Activated CD8-positive, alpha-beta T cell treated with anti-CD3 and anti-CD28 coated beads for 36 hours (primary cell): Measurements from ENCODE around the gene ATL3. TPM values are rescaled to one million over a fixed set of nuclear protein-coding genes. Genes with fewer than 3 reads are reported as not detected.
"Not testable (repeated sequence)": the region's sequence is repeated elsewhere in the genome, so short reads cannot be mapped to it uniquely, and the experiment has no call there.

Experiments
- ATAC-seq: fragments of 200-7000 bp; cut with Tn5 transposase; one replicate; pipeline ENCODE4 v1.10.0; 2021; ENCODE audit warnings: mild to moderate bottlenecking, moderate library complexity
- CTCF ChIA-PET: fragments of 350-600 bp; sonication (Branson Sonifier 250); formaldehyde crosslinking; loops from one replicate; lab custom pipeline; 2021; ENCODE audit warnings: antibody characterized with exemption; lab: Charles Lee
- POLR2A ChIA-PET: fragments of 350-600 bp; sonication (Branson Sonifier 250); formaldehyde crosslinking; loops from one replicate; lab custom pipeline; 2021; ENCODE audit warnings: antibody characterized with exemption; lab: Charles Lee
- DNase-seq: peaks from one replicate; pipeline ENCODE4 v3.0.0-alpha.2; 2020
- H3K27ac Mint-ChIP-seq: one replicate; pipeline ENCODE4 v1.8.0; 2021; ENCODE audit warnings: mild to moderate bottlenecking, mixed read lengths
- H3K27me3 Mint-ChIP-seq: one replicate; pipeline ENCODE4 v1.8.0; 2021; ENCODE audit warnings: mixed read lengths
- H3K36me3 Mint-ChIP-seq: one replicate; pipeline ENCODE4 v1.8.0; 2021; ENCODE audit warnings: low read depth, mixed read lengths
- H3K4me1 Mint-ChIP-seq: one replicate; pipeline ENCODE4 v1.8.0; 2021; ENCODE audit warnings: low read depth, mixed read lengths
- H3K4me3 Mint-ChIP-seq: one replicate; pipeline ENCODE4 v1.8.0; 2021; ENCODE audit warnings: mild to moderate bottlenecking, moderate library complexity, mixed read lengths
- H3K9me3 Mint-ChIP-seq: one replicate; pipeline ENCODE4 v1.8.0; 2021; ENCODE audit warnings: mixed read lengths
- intact Hi-C: fragments of 100-400 bp; cut with micrococcal nuclease; formaldehyde crosslinking; loops from one replicate; pipeline ENCODE4 v1.10.0; 2022
- total RNA-seq, 2 experiments: library from RNA; stranded (reverse); gene quantifications; one replicate each; pipeline ENCODE4 v1.2.3, GENCODE V29; 2021
- TF ChIP-seq, protein P1 (sequence below): fragments of 200-600 bp; IDR thresholded peaks from one replicate; pipeline ENCODE4 v1.8.0; 2022; ENCODE audit warnings: antibody characterized with exemption, mild to moderate bottlenecking

The ATL3 gene
- total RNA-seq, 2 experiments from 2014 or later, result 24.1 to 24.4 TPM

DNA sequence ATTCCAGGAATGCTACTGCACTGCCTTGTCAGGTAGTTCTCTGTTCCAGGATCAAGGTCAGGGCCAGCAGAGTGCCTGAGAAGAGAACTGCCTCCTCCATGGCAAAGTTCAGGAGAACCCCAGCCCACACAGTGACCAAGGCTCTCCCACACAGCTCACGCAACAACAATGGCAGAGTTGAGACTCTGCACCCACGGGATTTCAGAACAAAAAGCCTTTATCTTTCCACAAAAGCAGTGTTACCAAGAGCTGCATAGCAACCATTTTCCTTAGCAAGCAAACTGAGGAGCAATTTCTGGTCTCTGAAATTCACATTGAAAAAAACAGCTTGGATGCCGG, 68.0 kb downstream of the ATL3 start:
- ChIA-PET POLR2A (no interaction called here), CTCF (no interaction called here)
- Mint-ChIP-seq H3K4me1 (peaks cover 6% of the 10 kb centered on the region), H3K27me3 (no peaks in the 10 kb centered on the region), H3K4me3 (no peak overlapping the region), H3K36me3 (no peaks in the 10 kb centered on the region), H3K9me3 (no peaks in the 10 kb centered on the region), H3K27ac (no peak overlapping the region)
- DNase-seq (no peak), ATAC-seq (no peak)
- TF ChIP-seq, protein P1, sequence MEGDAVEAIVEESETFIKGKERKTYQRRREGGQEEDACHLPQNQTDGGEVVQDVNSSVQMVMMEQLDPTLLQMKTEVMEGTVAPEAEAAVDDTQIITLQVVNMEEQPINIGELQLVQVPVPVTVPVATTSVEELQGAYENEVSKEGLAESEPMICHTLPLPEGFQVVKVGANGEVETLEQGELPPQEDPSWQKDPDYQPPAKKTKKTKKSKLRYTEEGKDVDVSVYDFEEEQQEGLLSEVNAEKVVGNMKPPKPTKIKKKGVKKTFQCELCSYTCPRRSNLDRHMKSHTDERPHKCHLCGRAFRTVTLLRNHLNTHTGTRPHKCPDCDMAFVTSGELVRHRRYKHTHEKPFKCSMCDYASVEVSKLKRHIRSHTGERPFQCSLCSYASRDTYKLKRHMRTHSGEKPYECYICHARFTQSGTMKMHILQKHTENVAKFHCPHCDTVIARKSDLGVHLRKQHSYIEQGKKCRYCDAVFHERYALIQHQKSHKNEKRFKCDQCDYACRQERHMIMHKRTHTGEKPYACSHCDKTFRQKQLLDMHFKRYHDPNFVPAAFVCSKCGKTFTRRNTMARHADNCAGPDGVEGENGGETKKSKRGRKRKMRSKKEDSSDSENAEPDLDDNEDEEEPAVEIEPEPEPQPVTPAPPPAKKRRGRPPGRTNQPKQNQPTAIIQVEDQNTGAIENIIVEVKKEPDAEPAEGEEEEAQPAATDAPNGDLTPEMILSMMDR, result no peak
- intact Hi-C loops, result no loop called here

GRCh38 chr11:63602290-63603179, 68.6 kb downstream of the ATL3 start:
- H3K4me3 Mint-ChIP-seq, DNase-seq, H3K36me3 Mint-ChIP-seq, POLR2A ChIA-PET, H3K27me3 Mint-ChIP-seq, intact Hi-C loops, CTCF ChIA-PET, H3K9me3 Mint-ChIP-seq, H3K27ac Mint-ChIP-seq, ATAC-seq, H3K4me1 Mint-ChIP-seq: not testable (repeated sequence)

DNA sequence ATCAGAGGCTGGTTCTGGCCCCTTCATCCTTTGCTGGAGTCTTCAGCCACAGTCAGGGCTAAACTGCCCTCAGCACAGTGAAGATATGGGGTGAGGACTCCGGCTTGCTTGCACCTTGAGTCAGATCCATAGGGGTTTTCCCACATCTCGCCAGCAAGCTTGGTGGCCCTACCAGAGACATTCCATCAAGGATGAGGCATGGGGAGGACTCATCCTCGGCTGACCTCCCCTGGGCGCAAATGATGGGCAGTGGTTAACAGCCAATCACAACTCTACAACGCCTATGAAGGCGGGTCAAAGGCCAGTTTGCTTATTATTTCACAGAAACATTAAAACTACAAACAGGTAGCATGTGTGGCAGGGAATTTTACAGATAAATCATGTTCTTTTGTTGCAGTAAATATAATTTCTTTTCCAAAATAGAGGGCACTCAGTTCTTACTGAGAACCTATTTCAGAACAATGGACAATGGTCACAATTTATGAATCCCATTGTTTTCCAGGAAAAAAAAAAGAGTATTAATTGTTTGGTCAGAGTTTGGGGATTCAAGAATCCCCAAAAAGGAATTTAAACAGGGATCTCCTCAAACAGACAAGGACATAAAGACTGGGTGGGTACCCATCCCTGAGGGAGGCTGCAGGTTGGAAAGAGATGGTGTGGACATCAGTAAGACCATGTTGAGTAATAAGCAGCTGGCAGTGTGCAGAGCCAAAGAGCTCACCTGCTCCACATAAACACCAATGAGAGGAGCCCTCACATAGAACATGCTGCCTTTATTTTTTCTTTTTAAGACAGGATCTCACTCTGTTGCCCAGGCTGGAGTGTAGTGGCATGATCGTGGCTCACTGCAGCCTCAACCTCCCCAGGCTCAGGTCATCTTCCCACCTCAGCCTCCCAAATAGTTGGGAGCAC, 71.7 kb downstream of the ATL3 start:
- Mint-ChIP-seq H3K4me3 (no peak overlapping the region), H3K27me3 (no peaks in the 10 kb centered on the region), H3K9me3 (no peaks in the 10 kb centered on the region), H3K4me1 (peaks cover 5% of the 10 kb centered on the region), H3K36me3 (no peaks in the 10 kb centered on the region), H3K27ac (no peak overlapping the region)
- TF ChIP-seq, protein P1, result no peak
- ATAC-seq (no peak), DNase-seq (no peak)
- POLR2A ChIA-PET, result no interaction called here
- CTCF ChIA-PET, result no interaction called here
- intact Hi-C loops, result no loop called here

DNA sequence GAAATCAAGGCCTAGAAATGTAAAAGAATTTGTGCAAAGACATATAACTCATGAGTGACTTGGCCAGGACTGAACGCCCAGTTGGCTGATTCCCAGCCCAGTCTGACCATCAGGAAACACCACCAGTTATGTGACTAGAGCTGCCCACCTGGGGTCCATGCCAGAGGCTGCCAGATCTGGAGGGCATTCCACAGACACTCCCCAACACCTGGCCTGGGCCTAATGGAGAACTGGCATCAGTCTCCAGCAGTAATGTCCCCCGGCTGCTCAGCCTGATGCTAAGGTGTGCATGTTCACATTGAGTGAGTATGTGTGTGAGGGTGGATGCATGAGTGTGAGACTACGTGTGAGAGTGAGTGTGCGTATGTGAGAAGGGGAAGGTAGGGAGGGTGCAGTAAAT, 72.6 kb downstream of the ATL3 start:
- Mint-ChIP-seq H3K27me3 (no peaks in the 10 kb centered on the region), H3K36me3 (no peaks in the 10 kb centered on the region), H3K9me3 (no peaks in the 10 kb centered on the region), H3K4me1 (peaks cover 5% of the 10 kb centered on the region), H3K4me3 (no peak overlapping the region), H3K27ac (no peak overlapping the region)
- ChIA-PET CTCF (no interaction called here), POLR2A (no interaction called here)
- DNase-seq (no peak), ATAC-seq (no peak)
- TF ChIP-seq, protein P1, result no peak
- intact Hi-C loops, result no loop called here

GRCh38 chr11:63595296-63595695, 75.9 kb downstream of the ATL3 start:
- no peak overlapping the region for H3K4me3 Mint-ChIP-seq
- ATAC-seq (no peak), DNase-seq (no peak)
- no peaks in the 10 kb centered on the region for H3K4me1 Mint-ChIP-seq
- ChIA-PET CTCF (interaction anchor here (1.4 kb wide), 1 partner anchor 44 kb away, joined by 4 read pairs; no protein-coding TSS in a partner anchor), POLR2A (interaction anchor here (0.9 kb wide), 1 partner anchor 17 kb away, joined by 3 read pairs; no protein-coding TSS in a partner anchor)
- no peak overlapping the region for H3K27ac Mint-ChIP-seq
- TF ChIP-seq, protein P1, result no peak
- H3K36me3 Mint-ChIP-seq, result no peaks in the 10 kb centered on the region
- no peaks in the 10 kb centered on the region for H3K27me3 Mint-ChIP-seq
- intact Hi-C loops, result no loop called here
- H3K9me3 Mint-ChIP-seq, result no peaks in the 10 kb centered on the region
